Stomach (tissue), 4 donors: Measurements from ENCODE around the gene KRT86.
"Not testable (repeated sequence)": the region's sequence is repeated elsewhere in the genome, so short reads cannot be mapped to it uniquely, and the experiment has no call there.

Experiments
- POLR2A ChIP-seq, 4 donors: fragments of 450-650 bp; IDR thresholded peaks; one replicate each; pipeline ENCODE4 v1.6.1; 2016; ENCODE audit warnings: antibody characterized with exemption in 4 of 4, control low read depth in 2 of 4, mild to moderate bottlenecking in 1 of 4, moderate library complexity in 1 of 4
- POLR2AphosphoS5 ChIP-seq, 3 donors: sonication (generic); formaldehyde crosslinking; IDR thresholded peaks; one replicate each; pipeline ENCODE4 v1.6.1; 2016; ENCODE audit warnings: antibody characterized with exemption in 3 of 3
- TF ChIP-seq, protein P1 (sequence below), 7 experiments: fragments of 450-650 bp in 4 of 7; fragments of 200-600 bp in 3 of 7; sonication (generic) in 3 of 7; IDR thresholded peaks; one replicate each; pipeline ENCODE4 v1.5.1; 2016 to 2019; ENCODE audit warnings: antibody characterized with exemption in 7 of 7, control low read depth in 2 of 7, mild to moderate bottlenecking in 1 of 7

DNA sequence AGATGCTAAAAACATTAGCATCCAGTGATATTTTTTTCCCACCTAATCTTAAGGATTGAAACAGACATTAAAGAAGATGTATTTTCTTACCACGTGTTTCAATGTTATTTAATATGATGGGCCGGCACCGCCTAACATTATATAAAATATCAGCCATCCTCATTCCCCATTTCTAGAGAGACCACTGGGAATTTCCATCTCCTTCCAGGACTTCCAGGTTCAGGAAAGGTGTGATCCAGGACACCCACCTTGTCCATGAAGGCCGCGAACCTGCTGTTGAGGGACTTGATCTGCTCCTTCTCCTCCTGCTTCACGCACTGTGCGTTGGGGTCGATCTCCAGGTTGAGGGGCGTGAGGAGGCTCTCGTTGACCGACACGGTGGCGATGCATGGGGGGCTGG is 16.5 kb upstream of the KRT86 start:
- TF ChIP-seq, protein P1, sequence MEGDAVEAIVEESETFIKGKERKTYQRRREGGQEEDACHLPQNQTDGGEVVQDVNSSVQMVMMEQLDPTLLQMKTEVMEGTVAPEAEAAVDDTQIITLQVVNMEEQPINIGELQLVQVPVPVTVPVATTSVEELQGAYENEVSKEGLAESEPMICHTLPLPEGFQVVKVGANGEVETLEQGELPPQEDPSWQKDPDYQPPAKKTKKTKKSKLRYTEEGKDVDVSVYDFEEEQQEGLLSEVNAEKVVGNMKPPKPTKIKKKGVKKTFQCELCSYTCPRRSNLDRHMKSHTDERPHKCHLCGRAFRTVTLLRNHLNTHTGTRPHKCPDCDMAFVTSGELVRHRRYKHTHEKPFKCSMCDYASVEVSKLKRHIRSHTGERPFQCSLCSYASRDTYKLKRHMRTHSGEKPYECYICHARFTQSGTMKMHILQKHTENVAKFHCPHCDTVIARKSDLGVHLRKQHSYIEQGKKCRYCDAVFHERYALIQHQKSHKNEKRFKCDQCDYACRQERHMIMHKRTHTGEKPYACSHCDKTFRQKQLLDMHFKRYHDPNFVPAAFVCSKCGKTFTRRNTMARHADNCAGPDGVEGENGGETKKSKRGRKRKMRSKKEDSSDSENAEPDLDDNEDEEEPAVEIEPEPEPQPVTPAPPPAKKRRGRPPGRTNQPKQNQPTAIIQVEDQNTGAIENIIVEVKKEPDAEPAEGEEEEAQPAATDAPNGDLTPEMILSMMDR (IDR thresholded peaks at IDR 0.05) = not testable (repeated sequence)
- TF ChIP-seq POLR2AphosphoS5, POLR2A (IDR thresholded peaks at IDR 0.05): not testable (repeated sequence)
